Inferior parietal cortex (tissue), 1 donor: ENCODE measurements around the gene COA1.

ENCODE experiments used
- DNase-seq: peaks from one replicate; pipeline ENCODE4 v3.0.0-alpha.2; 2016; ENCODE audit errors: extremely low spot score

Gene COA1

DNA sequence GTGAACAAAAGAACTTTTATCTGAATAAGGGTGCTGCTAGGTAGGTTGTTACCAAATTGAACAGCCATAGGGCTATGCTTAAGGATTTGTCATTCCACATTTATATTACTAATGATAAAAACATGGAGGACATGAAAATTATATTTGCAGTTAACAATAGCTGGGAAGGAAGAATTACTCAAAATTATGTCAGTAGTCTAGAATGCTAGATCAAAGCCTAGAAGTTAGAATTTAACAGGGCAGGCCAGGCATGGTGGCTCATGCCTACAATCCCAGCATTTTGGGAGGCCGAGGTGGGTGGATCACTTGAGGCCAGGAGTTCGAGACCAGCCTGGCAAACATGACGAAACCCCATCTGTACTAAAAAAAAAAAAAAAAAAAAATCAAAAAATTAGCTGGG lies 137.0 kb downstream of the COA1 start:
- DNase-seq = no peak

DNA sequence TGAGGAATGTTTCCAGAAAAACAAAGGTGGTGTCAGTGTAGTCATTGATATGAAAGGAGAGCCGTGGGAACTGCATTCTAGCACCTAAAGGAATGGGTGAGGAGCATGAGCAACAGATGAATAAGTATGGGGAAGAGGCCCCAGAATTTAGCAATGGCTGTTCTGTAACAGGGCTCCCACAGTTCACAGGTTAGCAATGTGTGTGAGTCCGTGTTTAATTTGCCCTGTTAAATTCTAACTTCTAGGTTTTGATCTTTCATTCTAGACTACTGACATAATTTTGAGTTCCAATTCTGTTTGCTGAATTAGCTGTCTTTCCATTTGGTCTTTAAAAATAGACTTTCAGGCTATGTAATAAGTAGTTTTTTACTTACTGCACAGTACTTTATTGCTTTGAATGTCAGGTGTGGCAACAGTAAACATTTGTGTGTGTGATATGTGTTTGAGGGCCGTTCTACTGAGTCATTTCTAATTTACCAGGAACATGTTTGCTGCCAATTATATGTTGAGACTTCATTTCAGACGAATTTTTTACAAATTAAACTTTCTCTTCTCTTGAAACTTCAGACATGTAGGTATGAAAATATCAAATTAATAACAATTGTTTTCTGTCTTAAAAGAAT lies 137.7 kb downstream of the COA1 start:
- DNase-seq = no peak

- DNase-seq = no peak
Observed at GRCh38 chr7:43590862-43591557, 138.3 kb downstream of the COA1 start.

GRCh38 chr7:43589728-43590127 lies 139.6 kb downstream of the COA1 start:
- no peak for DNase-seq
